ENCODE results near the gene AQP2.

DNA sequence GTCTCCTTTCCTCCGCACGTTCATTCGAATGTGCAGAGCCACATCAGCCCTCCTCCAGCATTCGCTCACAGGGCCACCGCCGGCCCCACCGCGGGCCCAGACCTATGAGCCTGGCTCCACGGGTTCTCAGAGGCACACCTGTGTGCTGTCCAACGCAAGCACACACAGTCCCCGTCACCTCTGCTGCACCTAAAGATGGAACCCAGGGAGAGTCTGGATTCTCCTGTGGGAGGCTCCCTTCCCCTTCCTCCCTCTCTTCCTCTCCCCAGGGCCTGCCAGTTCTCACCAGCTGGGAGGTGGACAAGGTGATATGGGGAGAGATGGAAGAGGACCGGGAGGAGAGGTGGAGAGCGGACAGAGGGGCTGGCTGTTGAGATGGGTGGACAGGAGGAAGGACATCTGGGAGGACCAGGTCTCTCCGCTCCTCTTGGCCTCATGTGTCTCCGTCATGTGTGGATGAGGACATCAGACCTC is 17.3 kb downstream of the AQP2 start:
- TF ChIP-seq, protein P1, sequence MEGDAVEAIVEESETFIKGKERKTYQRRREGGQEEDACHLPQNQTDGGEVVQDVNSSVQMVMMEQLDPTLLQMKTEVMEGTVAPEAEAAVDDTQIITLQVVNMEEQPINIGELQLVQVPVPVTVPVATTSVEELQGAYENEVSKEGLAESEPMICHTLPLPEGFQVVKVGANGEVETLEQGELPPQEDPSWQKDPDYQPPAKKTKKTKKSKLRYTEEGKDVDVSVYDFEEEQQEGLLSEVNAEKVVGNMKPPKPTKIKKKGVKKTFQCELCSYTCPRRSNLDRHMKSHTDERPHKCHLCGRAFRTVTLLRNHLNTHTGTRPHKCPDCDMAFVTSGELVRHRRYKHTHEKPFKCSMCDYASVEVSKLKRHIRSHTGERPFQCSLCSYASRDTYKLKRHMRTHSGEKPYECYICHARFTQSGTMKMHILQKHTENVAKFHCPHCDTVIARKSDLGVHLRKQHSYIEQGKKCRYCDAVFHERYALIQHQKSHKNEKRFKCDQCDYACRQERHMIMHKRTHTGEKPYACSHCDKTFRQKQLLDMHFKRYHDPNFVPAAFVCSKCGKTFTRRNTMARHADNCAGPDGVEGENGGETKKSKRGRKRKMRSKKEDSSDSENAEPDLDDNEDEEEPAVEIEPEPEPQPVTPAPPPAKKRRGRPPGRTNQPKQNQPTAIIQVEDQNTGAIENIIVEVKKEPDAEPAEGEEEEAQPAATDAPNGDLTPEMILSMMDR (IDR thresholded peaks at IDR 0.05), result no peak
- TF ChIP-seq POLR2A (IDR thresholded peaks at IDR 0.05), result no peak
